ENCODE measurements around the gene CCDC27. TPM values are rescaled to one million over a fixed set of nuclear protein-coding genes. Genes with fewer than 3 reads are reported as not detected.

CCDC27 gene
- total and polyA plus RNA-seq, 3 donors from 2014 or later, result 10.6 to 28.4 (median 18.3) TPM

GRCh38 chr1:3742439-3743298 is 9.6 kb upstream of the CCDC27 start:
- Histone ChIP-seq H3K27ac (no peak overlapping the region), H3K27me3 (no peaks in the 10 kb centered on the region), H3K36me3 (ENCODE audit: low read depth, missing control alignments) (no peaks in the 10 kb centered on the region), H3K4me3 (no peak overlapping the region), H3K4me1 (peaks cover 21% of the 10 kb centered on the region), H3K9me3 (no peaks in the 10 kb centered on the region)
- 85 to 93% methylated on average over 10 to 24 of the region's 24 CpGs for WGBS, 2 donors
- no peak for DNase-seq
- TF ChIP-seq POLR2A (IDR thresholded peaks at IDR 0.05) (no peak), CTCF (IDR thresholded peaks at IDR 0.05) (no peak)
- intact Hi-C loops (cut with DNase I; ENCODE audit: low total_unique reads), result no loop called here

GRCh38 chr1:3743421-3743820 is 8.8 kb upstream of the CCDC27 start:
- TF ChIP-seq POLR2A (IDR thresholded peaks at IDR 0.05) (no peak), CTCF (IDR thresholded peaks at IDR 0.05) (no peak)
- DNase-seq, result no peak
- no peak overlapping the region for H3K27ac ChIP-seq

GRCh38 chr1:3743826-3744225 is 8.4 kb upstream of the CCDC27 start:
- TF ChIP-seq CTCF (IDR thresholded peaks at IDR 0.05) (no peak), POLR2A (IDR thresholded peaks at IDR 0.05) (no peak)
- H3K4me3 ChIP-seq, result no peak overlapping the region
- H3K27ac ChIP-seq, result no peak overlapping the region
- H3K9me3 ChIP-seq, result no peaks in the 10 kb centered on the region
- intact Hi-C loops (cut with DNase I; ENCODE audit: low total_unique reads), result no loop called here
- H3K4me1 ChIP-seq, result peaks cover 32% of the 10 kb centered on the region
- no peak for DNase-seq
- 95% methylated on average over 12 of the region's 12 CpGs for WGBS, 2 donors
- H3K36me3 ChIP-seq (ENCODE audit: low read depth, missing control alignments), result no peaks in the 10 kb centered on the region
- no peaks in the 10 kb centered on the region for H3K27me3 ChIP-seq

More at GRCh38 chr1:3743421-3743820, 8.8 kb upstream of the CCDC27 start:
- H3K4me3 ChIP-seq, result no peak overlapping the region
- H3K4me1 ChIP-seq, result peaks cover 28% of the 10 kb centered on the region
- no peaks in the 10 kb centered on the region for H3K27me3 ChIP-seq
- intact Hi-C loops (cut with DNase I; ENCODE audit: low total_unique reads), result no loop called here
- no peaks in the 10 kb centered on the region for H3K9me3 ChIP-seq
- 76% methylated on average over 4 of the region's 4 CpGs for WGBS, 2 donors
- H3K36me3 ChIP-seq (ENCODE audit: low read depth, missing control alignments), result no peaks in the 10 kb centered on the region

GRCh38 chr1:3744646-3745045 is 7.6 kb upstream of the CCDC27 start:
- no peak for TF ChIP-seq POLR2A (IDR thresholded peaks at IDR 0.05)
- TF ChIP-seq CTCF (IDR thresholded peaks at IDR 0.05), result no peak
- intact Hi-C loops (cut with DNase I; ENCODE audit: low total_unique reads), result no loop called here
- Histone ChIP-seq H3K36me3 (ENCODE audit: low read depth, missing control alignments) (no peaks in the 10 kb centered on the region), H3K9me3 (no peaks in the 10 kb centered on the region), H3K4me1 (peaks cover 32% of the 10 kb centered on the region), H3K27ac (no peak overlapping the region), H3K27me3 (no peaks in the 10 kb centered on the region), H3K4me3 (no peak overlapping the region)
- WGBS, 2 donors, result 96 to 100% methylated on average over 2 to 10 of the region's 10 CpGs
- no peak for DNase-seq

- H3K4me3 ChIP-seq, result no peak overlapping the region
- DNase-seq, result no peak
- TF ChIP-seq CTCF (IDR thresholded peaks at IDR 0.05) (no peak), POLR2A (IDR thresholded peaks at IDR 0.05) (no peak)
- peaks cover 32% of the 10 kb centered on the region for H3K4me1 ChIP-seq
- 90 to 91% methylated on average over 12 of the region's 12 CpGs for WGBS, 2 donors
- H3K36me3 ChIP-seq (ENCODE audit: low read depth, missing control alignments), result no peaks in the 10 kb centered on the region
- no peaks in the 10 kb centered on the region for H3K27me3 ChIP-seq
- intact Hi-C loops (cut with DNase I; ENCODE audit: low total_unique reads), result no loop called here
- no peaks in the 10 kb centered on the region for H3K9me3 ChIP-seq
- no peak overlapping the region for H3K27ac ChIP-seq
Observed at GRCh38 chr1:3745071-3745470, 7.2 kb upstream of the CCDC27 start.
